Measurements from ENCODE around the gene PCGF6. TPM values are rescaled to one million over a fixed set of nuclear protein-coding genes. Genes with fewer than 3 reads are reported as not detected.

PCGF6 gene
- polyA plus RNA-seq, 1 of the 3 experiments (the other 2 are of a cell fraction) = 5.1 TPM

DNA sequence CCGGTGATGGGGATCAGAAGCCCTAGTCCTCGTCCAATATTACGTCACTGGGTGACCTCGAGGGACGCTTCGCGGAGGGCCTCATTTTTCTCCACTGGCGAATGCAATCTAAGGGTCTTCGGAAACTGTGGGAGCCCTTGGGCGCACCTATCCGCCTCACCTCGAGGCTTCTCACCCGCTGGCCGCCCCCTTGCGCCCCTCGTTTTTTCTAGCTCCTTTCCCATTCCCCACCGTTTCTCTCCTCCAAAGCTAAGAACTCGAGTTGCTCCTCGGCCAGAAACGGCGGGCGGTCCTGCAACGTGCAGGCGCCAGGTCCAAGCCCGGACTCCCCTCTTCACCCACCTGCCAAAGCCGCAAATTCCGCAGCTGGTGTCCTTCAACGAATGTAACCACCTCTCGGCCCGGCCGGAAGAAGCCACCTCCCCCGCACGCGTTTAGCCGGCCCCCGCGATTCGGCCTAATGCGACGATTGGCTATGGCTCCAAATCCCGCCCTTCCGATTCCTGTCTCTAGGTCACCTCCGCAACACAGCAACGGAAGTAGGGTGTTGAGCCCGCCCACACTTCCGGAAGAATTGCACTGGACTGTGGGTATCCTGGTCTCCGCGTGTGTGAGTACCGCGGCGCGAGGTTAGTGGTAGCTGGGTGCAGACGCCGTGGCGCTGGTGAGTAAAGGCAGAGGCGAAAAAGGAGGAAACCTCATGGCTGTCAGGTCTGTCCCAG lies 45.3 kb upstream of the PCGF6 start, which contains the start of the genes ATP5MK and PDCD11:
Gene ATP5MK, minus strand, starts transcription at position 409 of the 722 bp plus-strand sequence. CDS start 4,018 bp downstream, outside the sequence.
Gene PDCD11, plus strand, starts transcription at position 560 of the 722 bp plus-strand sequence. CDS start 1,801 bp downstream, outside the sequence.
- Histone ChIP-seq H3K36me3 (replicated peaks in 1 of 2; ENCODE audit: control insufficient read depth in 1 of 2, insufficient read depth in 2 of 2, low read length in 1 of 2) (peaks cover 54 to 57% of the 10 kb centered on the region in 2 experiments), H3K4me3 (ENCODE audit: low read depth in 2 of 2, low read length in 1 of 2) (peak within 1 kb of the TSS; percentile 89 to 99), H2AFZ (ENCODE audit: low read depth) (peak within 1 kb of the TSS; percentile 84), H4K20me1 (ENCODE audit: insufficient read depth) (peaks cover 6% of the 10 kb centered on the region), H3K27me3 (ENCODE audit: insufficient read depth) (no peaks in the 10 kb centered on the region), H3K9ac (peak within 1 kb of the TSS; percentile 91), H3K79me2 (ENCODE audit: insufficient read depth) (peaks cover 85% of the 10 kb centered on the region), H3F3A (replicated peaks; ENCODE audit: insufficient read depth) (no peaks in the 10 kb centered on the region), H3K9me2 (no peaks in the 10 kb centered on the region), H3K4me2 (peak within 1 kb of the TSS; percentile 96), H3K4me1 (ENCODE audit: control insufficient read depth in 1 of 2, insufficient read depth in 2 of 2, low read depth in 1 of 2, low read length in 1 of 2) (peaks cover 6 to 13% of the 10 kb centered on the region in 2 experiments; a peak in 3 of 4 replicates), H3K9me3 (no peaks in the 10 kb centered on the region), H3K27ac (ENCODE audit: low read depth in 2 of 2, low read length in 1 of 2) (peak within 1 kb of the TSS; percentile 72 to 73)
- ChIA-PET POLR2A (interaction anchor here (1.0 to 1.6 kb wide), 3 partner anchors 28 to 89 kb away, joined by 3 to 6 read pairs (median 5); partner anchors contain the start of genes PCGF6 and TAF5), CTCF (interaction anchor here (0.6 to 1.8 kb wide), 7 partner anchors 9 to 90 kb away, joined by 3 to 6 read pairs (median 3); no protein-coding TSS in a partner anchor)
- 2% methylated on average over 41 of the region's 56 CpGs for WGBS (ENCODE audit: low lambda C conversion rate)
- TF ChIP-seq MXI1 (IDR thresholded peaks at IDR 0.05; ENCODE audit: low read depth, low read length) (peak; percentile 99), TCF12 (IDR thresholded peaks at IDR 0.05) (0 out of 2 replicates have a peak, but pooled peaks have one; percentile 36), RXRA (IDR thresholded peaks at IDR 0.05; ENCODE audit: borderline replicate concordance, low read depth) (no peak), TEAD4 (IDR thresholded peaks at IDR 0.05; ENCODE audit: borderline replicate concordance, insufficient read depth) (0 out of 2 replicates have a peak, but pooled peaks have one; percentile 20), TAF1 (IDR thresholded peaks at IDR 0.05; ENCODE audit: borderline replicate concordance, low read depth, low read length) (peak; percentile 82), RAD21 (IDR thresholded peaks at IDR 0.05; ENCODE audit: low read length) (no peak), RCOR1 (IDR thresholded peaks at IDR 0.05; ENCODE audit: low read length) (no peak), POLR2AphosphoS5 (IDR thresholded peaks at IDR 0.05; ENCODE audit: low read depth, low read length) (peak; percentile 91), ELF1 (IDR thresholded peaks at IDR 0.05) (peak; percentile 56; the same call in 1 of the 2 replicates), NFIC (IDR thresholded peaks at IDR 0.05; ENCODE audit: borderline replicate concordance) (no peak), RFX5 (IDR thresholded peaks at IDR 0.05; ENCODE audit: low read length) (peak; percentile 65; the same call in 1 of the 2 replicates), GABPA (IDR thresholded peaks at IDR 0.05; ENCODE audit: low read depth) (peak; percentile 98), FOXJ3 (CRISPR knock-in tag; IDR thresholded peaks at IDR 0.05) (peak; percentile 29; the same call in 1 of the 2 replicates), CHD2 (IDR thresholded peaks at IDR 0.05; ENCODE audit: low read length, partially characterized antibody) (peak; percentile 88), SIN3A (IDR thresholded peaks at IDR 0.05; ENCODE audit: borderline replicate concordance, low read depth, low read length) (peak; percentile 97)
- TF ChIP-seq, protein P1, sequence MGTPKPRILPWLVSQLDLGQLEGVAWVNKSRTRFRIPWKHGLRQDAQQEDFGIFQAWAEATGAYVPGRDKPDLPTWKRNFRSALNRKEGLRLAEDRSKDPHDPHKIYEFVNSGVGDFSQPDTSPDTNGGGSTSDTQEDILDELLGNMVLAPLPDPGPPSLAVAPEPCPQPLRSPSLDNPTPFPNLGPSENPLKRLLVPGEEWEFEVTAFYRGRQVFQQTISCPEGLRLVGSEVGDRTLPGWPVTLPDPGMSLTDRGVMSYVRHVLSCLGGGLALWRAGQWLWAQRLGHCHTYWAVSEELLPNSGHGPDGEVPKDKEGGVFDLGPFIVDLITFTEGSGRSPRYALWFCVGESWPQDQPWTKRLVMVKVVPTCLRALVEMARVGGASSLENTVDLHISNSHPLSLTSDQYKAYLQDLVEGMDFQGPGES (IDR thresholded peaks at IDR 0.05; ENCODE audit: low read depth, low read length) = 0 out of 2 replicates have a peak, but pooled peaks have one; percentile 34
- TF ChIP-seq, protein P2, sequence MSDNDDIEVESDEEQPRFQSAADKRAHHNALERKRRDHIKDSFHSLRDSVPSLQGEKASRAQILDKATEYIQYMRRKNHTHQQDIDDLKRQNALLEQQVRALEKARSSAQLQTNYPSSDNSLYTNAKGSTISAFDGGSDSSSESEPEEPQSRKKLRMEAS (IDR thresholded peaks at IDR 0.05; ENCODE audit: low read depth) = peak; percentile 99
- TF ChIP-seq, protein P3, sequence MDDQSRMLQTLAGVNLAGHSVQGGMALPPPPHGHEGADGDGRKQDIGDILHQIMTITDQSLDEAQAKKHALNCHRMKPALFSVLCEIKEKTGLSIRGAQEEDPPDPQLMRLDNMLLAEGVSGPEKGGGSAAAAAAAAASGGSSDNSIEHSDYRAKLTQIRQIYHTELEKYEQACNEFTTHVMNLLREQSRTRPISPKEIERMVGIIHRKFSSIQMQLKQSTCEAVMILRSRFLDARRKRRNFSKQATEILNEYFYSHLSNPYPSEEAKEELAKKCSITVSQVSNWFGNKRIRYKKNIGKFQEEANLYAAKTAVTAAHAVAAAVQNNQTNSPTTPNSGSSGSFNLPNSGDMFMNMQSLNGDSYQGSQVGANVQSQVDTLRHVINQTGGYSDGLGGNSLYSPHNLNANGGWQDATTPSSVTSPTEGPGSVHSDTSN (IDR thresholded peaks at IDR 0.05) = 0 out of 2 replicates have a peak, but pooled peaks have one; percentile 22
- TF ChIP-seq, protein P4, sequence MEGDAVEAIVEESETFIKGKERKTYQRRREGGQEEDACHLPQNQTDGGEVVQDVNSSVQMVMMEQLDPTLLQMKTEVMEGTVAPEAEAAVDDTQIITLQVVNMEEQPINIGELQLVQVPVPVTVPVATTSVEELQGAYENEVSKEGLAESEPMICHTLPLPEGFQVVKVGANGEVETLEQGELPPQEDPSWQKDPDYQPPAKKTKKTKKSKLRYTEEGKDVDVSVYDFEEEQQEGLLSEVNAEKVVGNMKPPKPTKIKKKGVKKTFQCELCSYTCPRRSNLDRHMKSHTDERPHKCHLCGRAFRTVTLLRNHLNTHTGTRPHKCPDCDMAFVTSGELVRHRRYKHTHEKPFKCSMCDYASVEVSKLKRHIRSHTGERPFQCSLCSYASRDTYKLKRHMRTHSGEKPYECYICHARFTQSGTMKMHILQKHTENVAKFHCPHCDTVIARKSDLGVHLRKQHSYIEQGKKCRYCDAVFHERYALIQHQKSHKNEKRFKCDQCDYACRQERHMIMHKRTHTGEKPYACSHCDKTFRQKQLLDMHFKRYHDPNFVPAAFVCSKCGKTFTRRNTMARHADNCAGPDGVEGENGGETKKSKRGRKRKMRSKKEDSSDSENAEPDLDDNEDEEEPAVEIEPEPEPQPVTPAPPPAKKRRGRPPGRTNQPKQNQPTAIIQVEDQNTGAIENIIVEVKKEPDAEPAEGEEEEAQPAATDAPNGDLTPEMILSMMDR (IDR thresholded peaks at IDR 0.05) = peak; percentile 43
- DNase-seq = peak; percentile 94

All from SK-N-SH (cell line).